ENCODE measurements around the gene PHACTR2.

- no peak for TF ChIP-seq CTCF (IDR thresholded peaks at IDR 0.05)
- TF ChIP-seq POLR2A (IDR thresholded peaks at IDR 0.05), result no peak
Measured at GRCh38 chr6:143774347-143774746, 96.6 kb downstream of the PHACTR2 start.

Data from testis (tissue), 2 donors.